Esophagus mucosa (tissue), 1 donor: ENCODE measurements around the gene PDILT. TPM values are rescaled to one million over a fixed set of nuclear protein-coding genes. Genes with fewer than 3 reads are reported as not detected.
"Not testable (repeated sequence)": the region's sequence is repeated elsewhere in the genome, so short reads cannot be mapped to it uniquely, and the experiment has no call there.

Experiments
- ATAC-seq: fragments of 200-7000 bp; cut with Tn5 transposase; one replicate; pipeline ENCODE4 v1.9.1; 2020
- total RNA-seq: library from RNA; stranded (reverse); gene quantifications from one replicate; pipeline ENCODE4 v1.2.4, GENCODE V29; 2023
- donor health status: DM: yes; HTN: yes; CAD: no.

PDILT gene
- total RNA-seq, 1 donor from 2014 or later, result not detected

- ATAC-seq, result no peak
Measured at GRCh38 chr16:20359997-20360396, 44.5 kb downstream of the PDILT start.

- no peak for ATAC-seq
Measured at GRCh38 chr16:20355114-20355782, 49.3 kb downstream of the PDILT start.

- ATAC-seq, result no peak
Measured at GRCh38 chr16:20353379-20353778, 51.2 kb downstream of the PDILT start.

GRCh38 chr16:20352615-20353014 lies 51.9 kb downstream of the PDILT start, which contains the start of gene UMOD:
TSS of gene UMOD (minus strand) at chr16:20352715. CDS start at chr16:20350737, 1,978 bp downstream.
- ATAC-seq, result no peak

- ATAC-seq, result no peak
Measured at GRCh38 chr16:20349615-20350014, 54.9 kb downstream of the PDILT start.

- peak; percentile 10 for ATAC-seq
Measured at GRCh38 chr16:20348365-20349185, 56.0 kb downstream of the PDILT start.

GRCh38 chr16:20347666-20348364 lies 56.7 kb downstream of the PDILT start:
- ATAC-seq, result no peak

- ATAC-seq, result no peak
Measured at GRCh38 chr16:20344611-20345010, 59.9 kb downstream of the PDILT start.

- ATAC-seq, result no peak
Measured at GRCh38 chr16:20339744-20340143, 64.8 kb downstream of the PDILT start.

GRCh38 chr16:20336955-20337354 lies 67.6 kb downstream of the PDILT start:
- no peak for ATAC-seq

GRCh38 chr16:20334396-20334795 lies 70.1 kb downstream of the PDILT start:
- no peak for ATAC-seq

GRCh38 chr16:20333120-20333519 lies 71.4 kb downstream of the PDILT start:
- no peak for ATAC-seq

GRCh38 chr16:20332411-20332810 lies 72.1 kb downstream of the PDILT start:
- no peak for ATAC-seq

GRCh38 chr16:20331635-20332034 lies 72.9 kb downstream of the PDILT start:
- ATAC-seq, result no peak

- no peak for ATAC-seq
Measured at GRCh38 chr16:20329392-20330138, 75.0 kb downstream of the PDILT start.

GRCh38 chr16:20327444-20328041 lies 77.0 kb downstream of the PDILT start, which contains the start of gene GP2:
TSS of gene GP2 (minus strand) at chr16:20327513. CDS start at chr16:20326431, 1,082 bp downstream.
- ATAC-seq, result no peak

- ATAC-seq, result no peak
Measured at GRCh38 chr16:20326321-20326720, 78.2 kb downstream of the PDILT start.

GRCh38 chr16:20325005-20325404 lies 79.5 kb downstream of the PDILT start:
- no peak for ATAC-seq

- ATAC-seq, result no peak
Measured at GRCh38 chr16:20323591-20324117, 80.9 kb downstream of the PDILT start.

- ATAC-seq, result no peak
Measured at GRCh38 chr16:20322696-20323095, 81.8 kb downstream of the PDILT start.

GRCh38 chr16:20321671-20322070 lies 82.9 kb downstream of the PDILT start:
- ATAC-seq, result no peak

GRCh38 chr16:20321051-20321450 lies 83.5 kb downstream of the PDILT start:
- not testable (repeated sequence) for ATAC-seq
